H1 (cell line): ENCODE results near the gene TMEM147. TPM values are rescaled to one million over a fixed set of nuclear protein-coding genes. Genes with fewer than 3 reads are reported as not detected.

Experiments
- CTCF ChIA-PET: fragments of 300-600 bp; sonication (Branson Sonifier 250); formaldehyde crosslinking; loops from one replicate; lab custom pipeline; 2021; ENCODE audit not compliant: partially characterized antibody; lab: Charles Lee
- POLR2A ChIA-PET: fragments of 300-600 bp; sonication (Branson Sonifier 250); formaldehyde crosslinking; loops from one replicate; lab custom pipeline; 2021; ENCODE audit warnings: inconsistent platforms; ENCODE audit not compliant: partially characterized antibody; lab: Charles Lee
- DNase-seq, 2 experiments: peaks; one replicate each; pipeline versions ENCODE4 v3.0.0 to v3.0.0-alpha.2; 2010 to 2022; ENCODE audit warnings: low spot score in 2 of 2, low read depth in 1 of 2, mixed read lengths in 1 of 2
- FAIRE-seq: peaks from 2 replicates; lab custom pipeline; 2011; peaks lifted over from hg19 to GRCh38; lab: Jason Lieb, UNC
- H2AFZ ChIP-seq: 2 replicates; pipeline ENCODE4 v1.8.1; 2012; ENCODE audit warnings: low read length, inconsistent platforms
- H2AK5ac ChIP-seq: 2 replicates; pipeline ENCODE4 v1.6.1; 2013; ENCODE audit warnings: low read depth, low read length
- H2BK120ac ChIP-seq: replicated peaks from 2 replicates; pipeline ENCODE3; 2013; ENCODE audit warnings: low read depth, low read length, inconsistent platforms
- H2BK12ac ChIP-seq: 2 replicates; pipeline ENCODE4 v1.6.1; 2013; ENCODE audit warnings: low read depth, low read length
- H2BK15ac ChIP-seq: 2 replicates; pipeline ENCODE4 v1.6.1; 2013; ENCODE audit warnings: low read length
- H2BK20ac ChIP-seq: 2 replicates; pipeline ENCODE4 v1.6.1; 2013; ENCODE audit warnings: low read length
- H2BK5ac ChIP-seq: 2 replicates; pipeline ENCODE4 v1.6.1; 2013; ENCODE audit warnings: low read depth, low read length
- H3K14ac ChIP-seq: 2 replicates; pipeline ENCODE4 v1.6.1; 2013; ENCODE audit warnings: inconsistent platforms; ENCODE audit not compliant: insufficient read length
- H3K18ac ChIP-seq: 2 replicates; pipeline ENCODE4 v1.6.1; 2013; ENCODE audit warnings: low read length; ENCODE audit errors: extremely low read depth
- H3K23ac ChIP-seq: 2 replicates; pipeline ENCODE4 v1.6.1; 2013; ENCODE audit warnings: inconsistent platforms; ENCODE audit not compliant: insufficient read length
- H3K23me2 ChIP-seq: 2 replicates; pipeline ENCODE4 v1.6.1; 2013; ENCODE audit warnings: low read depth, low read length
- H3K27ac ChIP-seq: 2 replicates; pipeline ENCODE4 v1.6.1; 2011; ENCODE audit warnings: low read depth, low read length, inconsistent platforms
- H3K27me3 ChIP-seq, 4 experiments: replicated peaks in 1 of 4; 1 replicate in 1 of 4; 2 replicates in 3 of 4; pipeline versions ENCODE4 v1.6.1 to v1.8.1; 2011 to 2013; ENCODE audit warnings: low read length in 3 of 4, mild to moderate bottlenecking in 3 of 4, inconsistent platforms in 2 of 4, mixed read lengths in 2 of 4, moderate library complexity in 1 of 4; ENCODE audit not compliant: control insufficient read depth in 3 of 4, insufficient read depth in 3 of 4; ENCODE audit errors: extremely low read depth in 1 of 4
- H3K36me3 ChIP-seq, 4 experiments: 2 replicates each; pipeline versions ENCODE4 v1.6.1 to v1.8.1; 2011 to 2013; ENCODE audit warnings: mild to moderate bottlenecking in 4 of 4, low read length in 3 of 4, moderate library complexity in 2 of 4, control low read depth in 1 of 4, inconsistent platforms in 1 of 4; ENCODE audit not compliant: insufficient read depth in 4 of 4, control insufficient read depth in 2 of 4
- H3K4ac ChIP-seq: replicated peaks from 2 replicates; pipeline ENCODE3; 2013; ENCODE audit warnings: low read length, low read depth, mixed read lengths, inconsistent platforms; ENCODE audit not compliant: insufficient read length
- H3K4me1 ChIP-seq, 4 experiments: replicated peaks in 1 of 4; 1 replicate in 1 of 4; 2 replicates in 3 of 4; pipeline versions ENCODE4 v1.6.1 to v1.8.1; 2011 to 2013; ENCODE audit warnings: low read length in 3 of 4, inconsistent platforms in 2 of 4, mixed read lengths in 1 of 4; ENCODE audit not compliant: insufficient read depth in 4 of 4, control insufficient read depth in 3 of 4
- H3K4me2 ChIP-seq, 2 experiments: 2 replicates each; pipeline versions ENCODE4 v1.6.1 to v1.8.1; 2011 to 2013; ENCODE audit warnings: low read depth in 2 of 2, low read length in 2 of 2, control low read depth in 1 of 2, inconsistent platforms in 1 of 2, mild to moderate bottlenecking in 1 of 2; ENCODE audit not compliant: insufficient read depth in 1 of 2
- H3K4me3 ChIP-seq, 4 experiments: fragments of 200-600, 300-600 bp in 1 of 4; sonication (generic), shearing (Covaris generic), sonication (Bioruptor Twin) in 1 of 4; 2 replicates each; pipeline versions ENCODE4 v1.5.1 to v1.8.1; 2011 to 2016; ENCODE audit warnings: low read length in 4 of 4, low read depth in 3 of 4, control low read depth in 2 of 4, inconsistent platforms in 2 of 4, mild to moderate bottlenecking in 2 of 4, mixed read lengths in 1 of 4, moderate library complexity in 1 of 4; ENCODE audit not compliant: insufficient read depth in 2 of 4; ENCODE audit errors: extremely low read depth in 1 of 4
- H3K56ac ChIP-seq: replicated peaks from 2 replicates; pipeline ENCODE3; 2013; ENCODE audit warnings: low read depth, mild to moderate bottlenecking, mixed read lengths, low read length, inconsistent platforms; ENCODE audit not compliant: insufficient read length
- H3K79me1 ChIP-seq: 2 replicates; pipeline ENCODE4 v1.6.1; 2013; ENCODE audit warnings: low read depth, low read length, control low read depth
- H3K79me2 ChIP-seq, 2 experiments: 2 replicates each; pipeline versions ENCODE4 v1.6.1 to v1.8.1; 2012 to 2013; ENCODE audit warnings: low read length in 2 of 2, mild to moderate bottlenecking in 2 of 2, inconsistent platforms in 1 of 2; ENCODE audit not compliant: insufficient read depth in 2 of 2, control insufficient read depth in 1 of 2
- H3K9ac ChIP-seq, 4 experiments: replicated peaks in 1 of 4; 1 replicate in 1 of 4; 2 replicates in 3 of 4; pipeline versions ENCODE4 v1.6.1 to v1.8.1; 2011 to 2013; ENCODE audit warnings: low read depth in 3 of 4, low read length in 3 of 4, control low read depth in 2 of 4, mild to moderate bottlenecking in 2 of 4, moderate library complexity in 2 of 4, inconsistent platforms in 1 of 4; ENCODE audit errors: extremely low read depth in 1 of 4
- H3K9me3 ChIP-seq, 2 experiments: 2 replicates each; pipeline versions ENCODE4 v1.6.1 to v1.8.1; 2012 to 2013; ENCODE audit warnings: mild to moderate bottlenecking in 2 of 2, moderate library complexity in 2 of 2, control low read depth in 1 of 2, inconsistent platforms in 1 of 2, low read depth in 1 of 2, low read length in 1 of 2, mixed read lengths in 1 of 2; ENCODE audit not compliant: insufficient read depth in 2 of 2
- H4K20me1 ChIP-seq, 2 experiments: replicated peaks in 1 of 2; 2 replicates each; pipeline versions ENCODE3 to v1.8.1; 2011 to 2013; ENCODE audit warnings: inconsistent platforms in 2 of 2, low read length in 2 of 2, mild to moderate bottlenecking in 1 of 2; ENCODE audit not compliant: insufficient read depth in 2 of 2, control insufficient read depth in 1 of 2
- H4K5ac ChIP-seq: 2 replicates; pipeline ENCODE4 v1.6.1; 2013; ENCODE audit warnings: low read length, low read depth, mixed read lengths, inconsistent platforms; ENCODE audit not compliant: insufficient read length
- H4K8ac ChIP-seq: 2 replicates; pipeline ENCODE4 v1.8.0; 2013; ENCODE audit warnings: mild to moderate bottlenecking, moderate library complexity, low read length, inconsistent platforms; ENCODE audit not compliant: insufficient read depth; ENCODE audit errors: extremely low read depth
- H4K91ac ChIP-seq: replicated peaks from 2 replicates; pipeline ENCODE3; 2013; ENCODE audit warnings: low read length, mixed read lengths, inconsistent platforms; ENCODE audit not compliant: insufficient read length
- KDM1A ChIP-seq: fragments of 200-600, 300-600 bp; sonication (generic); IDR thresholded peaks from 2 replicates; pipeline ENCODE4 v1.7.1; 2016; ENCODE audit warnings: mild to moderate bottlenecking, low read length, borderline replicate concordance
- WGBS, 2 experiments: shearing (Covaris generic) in 1 of 2; methylation state at CpG; one replicate each; pipeline versions ENCODE4 v1.1.6 to v1.1.7; 2013 to 2015; ENCODE audit warnings: low lambda C conversion rate in 2 of 2, mixed read lengths in 2 of 2, inconsistent platforms in 1 of 2, low coverage in 1 of 2, missing lambda C conversion rate in 1 of 2; ENCODE audit not compliant: insufficient replicate concordance in 2 of 2, insufficient coverage in 1 of 2, insufficient read length in 1 of 2; ENCODE audit errors: extremely low coverage in 1 of 2, missing lambda C conversion rate in 1 of 2; 5-methylcytosine and 5-hydroxymethylcytosine counted together
- polyA plus RNA-seq, 7 experiments: library from polyadenylated mRNA; depleted of rRNA in 3 of 7; stranded (reverse) in 5 of 7; unstranded in 2 of 7; fragments of >200 nt in 5 of 7; fragments of 200-250 nt in 2 of 7; gene quantifications; 1 replicate in 5 of 7; 2 replicates in 1 of 7; 4 replicates in 1 of 7; pipeline versions ENCODE4 v1.2.1 to v1.2.3, GENCODE V29; 2011 to 2013; ENCODE audit warnings: missing spikeins in 2 of 7, mixed read lengths in 2 of 7
- total RNA-seq: library from RNA; stranded (reverse); fragmentation: NEBNext Ultra II Directional; extraction: Animal tissue kit (Norgen Biotek cat#: 25700); gene quantifications from 2 replicates; pipeline ENCODE4 v1.2.1, GENCODE V29; 2021

TMEM147 gene
- total and polyA plus RNA-seq, 2 of the 8 experiments (the other 6 are each of a cell fraction or from before 2014, with no cell fraction given) = 159 to 418 TPM

DNA sequence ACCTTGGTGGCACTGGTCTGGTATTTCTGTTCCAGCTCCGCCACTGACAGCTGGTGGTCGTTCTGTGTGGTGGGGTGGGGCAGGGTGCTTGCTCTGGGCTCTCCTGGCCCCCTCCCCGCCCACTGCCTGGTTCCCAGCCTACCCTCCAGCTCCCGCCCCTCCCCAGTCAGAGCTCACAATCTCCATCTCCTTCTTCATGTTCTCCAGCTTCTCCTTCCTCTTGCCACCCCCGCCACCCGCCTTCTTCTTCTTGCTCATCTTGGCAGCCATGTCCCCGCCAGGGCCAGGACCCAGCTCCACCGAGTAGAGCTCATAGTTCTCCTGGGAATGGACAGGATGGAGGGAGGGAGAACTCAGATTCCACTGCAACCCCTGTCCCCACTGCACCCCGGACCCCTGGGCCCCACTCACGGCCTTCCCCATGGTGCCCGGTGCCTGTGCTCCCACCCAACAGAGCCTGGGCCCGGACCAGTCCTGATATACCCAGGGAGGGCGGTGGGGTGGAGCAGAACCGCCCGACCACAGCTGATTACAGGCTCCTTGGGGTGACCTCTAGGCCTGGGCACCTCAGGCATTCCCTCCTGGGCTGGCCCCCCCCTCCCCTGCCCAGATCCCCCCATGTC, 17.9 kb downstream of the TMEM147 start, which contains the start of gene ATP4A:
TSS of gene ATP4A (minus strand) at position 452 of the 623 bp plus-strand sequence. CDS start at position 423, 29 bp downstream.
- Histone ChIP-seq H4K20me1 (peaks cover 6 to 8% of the 10 kb centered on the region in 2 experiments), H3K4ac (no peak within 1 kb of the TSS), H3K9ac (no peak within 1 kb of the TSS), H3K14ac (no peak within 1 kb of the TSS), H3K9me3 (no peaks in the 10 kb centered on the region; a peak in 1 of 4 replicates), H2BK120ac (no peak within 1 kb of the TSS), H4K8ac (no peak within 1 kb of the TSS; the same call in 1 of the 2 replicates), H2BK12ac (no peak within 1 kb of the TSS), H3K4me1 (peaks cover 0 to 6% (median 4%) of the 10 kb centered on the region in 4 experiments; a peak in 3 of 7 replicates), H4K91ac (no peak within 1 kb of the TSS), H4K5ac (no peak within 1 kb of the TSS), H2AFZ (no peak within 1 kb of the TSS), H3K4me3 (no peak within 1 kb of the TSS), H3K27me3 (peaks cover 0 to 16% (median 9%) of the 10 kb centered on the region in 4 experiments; a peak in 5 of 7 replicates), H3K56ac (no peak within 1 kb of the TSS), H2BK15ac (no peak within 1 kb of the TSS), H3K27ac (no peak within 1 kb of the TSS), H2AK5ac (no peak within 1 kb of the TSS), H3K79me2 (no peaks in the 10 kb centered on the region), H3K23ac (no peak within 1 kb of the TSS), H3K23me2 (no peaks in the 10 kb centered on the region; the same call in 1 of the 2 replicates), H3K36me3 (no peaks in the 10 kb centered on the region), H2BK20ac (no peak within 1 kb of the TSS), H3K18ac (no peak within 1 kb of the TSS), H3K79me1 (no peaks in the 10 kb centered on the region), H3K4me2 (no peak within 1 kb of the TSS), H2BK5ac (no peak within 1 kb of the TSS)
- 83% methylated on average over 6 of the region's 15 CpGs; no CpG with 5 or more reads in 1 of the 2 experiments for WGBS, 2 experiments
- FAIRE-seq (no peak), DNase-seq (no peak)
- ChIA-PET POLR2A (interaction anchor here (1.6 kb wide), 1 partner anchor 79 kb away, joined by 5 read pairs; no protein-coding TSS in a partner anchor), CTCF (interaction anchor here (0.6 to 3.1 kb wide), 5 partner anchors 15 to 1201 kb away, joined by 3 to 19 read pairs (median 7); no protein-coding TSS in a partner anchor)
- TF ChIP-seq KDM1A = no peak
